HG03066 (cell line): Measurements from ENCODE around the gene PUSL1.

Source experiments
- ATAC-seq: cut with Tn5 transposase; IDR thresholded peaks from one replicate; pipeline ENCODE4 v1.9.1; 2021; ENCODE audit warnings: low read depth; ENCODE audit not compliant: unreplicated experiment

PUSL1 gene

GRCh38 chr1:1335792-1336248, 27.4 kb downstream of the PUSL1 start:
- ATAC-seq: no peak

GRCh38 chr1:1336446-1336845, 28.0 kb downstream of the PUSL1 start:
- ATAC-seq: no peak

GRCh38 chr1:1336931-1337792, 28.8 kb downstream of the PUSL1 start:
- ATAC-seq: no peak

GRCh38 chr1:1337793-1338147, 29.4 kb downstream of the PUSL1 start:
- no peak for ATAC-seq

DNA sequence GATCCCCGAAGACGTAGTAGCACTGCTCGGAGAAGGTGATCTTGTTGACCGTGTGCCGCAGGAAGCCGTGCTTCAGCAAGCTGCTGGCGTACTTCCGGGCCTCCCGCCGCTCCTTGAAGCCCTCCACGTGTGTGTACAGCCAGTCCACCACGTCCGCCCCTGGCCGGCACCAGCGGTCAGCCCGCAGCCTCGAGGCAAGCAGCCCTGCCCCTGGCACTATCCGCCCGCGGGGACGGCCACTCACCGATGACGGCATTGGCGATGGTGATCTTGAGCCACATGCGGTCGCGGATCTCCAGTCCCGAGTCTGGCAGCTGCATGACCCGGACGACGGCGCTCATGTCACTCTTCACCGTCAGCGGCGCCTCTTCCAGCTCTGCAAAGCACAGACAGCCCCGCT, 29.9 kb downstream of the PUSL1 start:
- no peak for ATAC-seq

- ATAC-seq: no peak
These were observed 31.8 kb downstream of the PUSL1 start for GRCh38 chr1:1340185-1340584.

GRCh38 chr1:1340791-1341548, 32.6 kb downstream of the PUSL1 start:
- ATAC-seq: no peak

DNA sequence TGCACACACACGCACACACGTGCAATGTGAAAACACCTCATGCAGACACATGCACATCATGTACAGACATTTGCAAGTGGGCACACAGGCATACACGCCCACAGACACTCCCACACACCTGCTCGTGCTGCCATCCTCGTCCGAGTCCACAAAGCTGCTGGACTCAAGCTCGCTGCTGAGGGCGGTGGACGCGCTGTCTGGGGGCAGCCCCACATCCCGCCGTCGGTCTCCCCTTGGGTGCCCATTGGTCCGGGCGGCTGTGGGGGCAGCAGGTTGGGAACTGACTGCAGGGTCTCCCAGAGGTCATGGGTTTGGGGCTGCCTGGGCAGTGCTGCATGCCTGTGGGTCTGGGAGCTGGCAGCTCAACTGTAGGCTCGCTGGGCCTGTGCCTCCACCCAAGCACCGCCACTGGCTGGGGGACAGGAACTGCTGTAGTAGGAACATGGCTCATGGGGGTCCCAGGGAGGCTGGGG, 33.2 kb downstream of the PUSL1 start:
- no peak for ATAC-seq

- no peak for ATAC-seq
These were observed 33.7 kb downstream of the PUSL1 start for GRCh38 chr1:1342061-1342562.

DNA sequence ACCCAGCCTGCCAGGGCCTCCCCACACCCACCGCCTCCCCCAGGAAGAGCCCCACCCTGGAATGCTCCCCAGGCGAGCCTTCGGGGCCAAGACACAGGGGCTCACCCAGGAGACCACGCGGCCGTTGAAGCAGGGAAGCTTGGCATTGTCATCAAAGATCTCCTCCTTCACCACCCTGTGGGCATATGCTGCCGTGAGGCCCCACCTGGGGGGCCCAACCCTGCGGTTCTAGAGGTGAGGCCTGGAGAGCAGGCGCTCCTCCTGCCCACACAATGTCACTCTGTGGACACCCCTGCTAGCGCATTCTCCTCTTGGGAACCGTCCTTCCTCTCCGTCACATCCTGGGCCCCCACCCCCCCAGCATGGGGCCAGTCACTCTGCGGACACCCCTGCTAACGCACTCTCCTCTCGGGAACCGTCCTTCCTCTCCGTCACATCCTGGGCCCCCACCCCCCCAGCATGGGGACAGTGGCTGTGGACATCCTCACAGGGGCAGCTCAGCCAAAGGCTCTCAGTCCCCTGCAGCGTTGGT, 34.3 kb downstream of the PUSL1 start:
- ATAC-seq: no peak

DNA sequence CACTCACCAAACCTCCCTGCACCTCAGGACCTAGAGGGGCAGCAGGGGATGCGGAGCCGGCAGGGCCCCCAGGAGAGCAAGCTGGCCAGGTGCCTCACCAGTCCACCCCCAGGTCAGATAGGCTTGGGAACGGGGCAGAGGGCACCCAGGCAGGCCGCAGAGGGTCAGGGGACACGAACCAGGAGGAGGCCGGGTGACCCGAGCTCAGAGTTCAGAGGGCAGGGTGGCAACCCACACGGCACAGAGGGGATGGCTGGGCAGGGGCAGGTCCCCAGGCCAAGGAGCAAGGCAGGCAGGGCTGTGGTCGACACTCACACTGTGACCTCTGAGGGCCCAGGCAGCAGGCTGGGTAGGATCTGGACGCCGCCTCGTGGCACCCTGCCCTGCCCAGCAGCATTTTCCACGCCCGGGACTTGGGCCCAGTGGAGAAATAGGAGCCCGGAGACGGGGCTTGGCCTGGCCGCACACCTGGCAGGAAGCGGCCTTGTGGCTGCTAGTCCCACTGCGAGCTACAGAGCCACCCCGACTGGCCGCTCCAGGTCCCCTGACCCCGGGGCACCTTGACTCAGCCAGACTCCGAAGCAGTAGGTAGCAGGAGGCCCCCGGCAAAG, 35.5 kb downstream of the PUSL1 start:
- ATAC-seq: no peak

DNA sequence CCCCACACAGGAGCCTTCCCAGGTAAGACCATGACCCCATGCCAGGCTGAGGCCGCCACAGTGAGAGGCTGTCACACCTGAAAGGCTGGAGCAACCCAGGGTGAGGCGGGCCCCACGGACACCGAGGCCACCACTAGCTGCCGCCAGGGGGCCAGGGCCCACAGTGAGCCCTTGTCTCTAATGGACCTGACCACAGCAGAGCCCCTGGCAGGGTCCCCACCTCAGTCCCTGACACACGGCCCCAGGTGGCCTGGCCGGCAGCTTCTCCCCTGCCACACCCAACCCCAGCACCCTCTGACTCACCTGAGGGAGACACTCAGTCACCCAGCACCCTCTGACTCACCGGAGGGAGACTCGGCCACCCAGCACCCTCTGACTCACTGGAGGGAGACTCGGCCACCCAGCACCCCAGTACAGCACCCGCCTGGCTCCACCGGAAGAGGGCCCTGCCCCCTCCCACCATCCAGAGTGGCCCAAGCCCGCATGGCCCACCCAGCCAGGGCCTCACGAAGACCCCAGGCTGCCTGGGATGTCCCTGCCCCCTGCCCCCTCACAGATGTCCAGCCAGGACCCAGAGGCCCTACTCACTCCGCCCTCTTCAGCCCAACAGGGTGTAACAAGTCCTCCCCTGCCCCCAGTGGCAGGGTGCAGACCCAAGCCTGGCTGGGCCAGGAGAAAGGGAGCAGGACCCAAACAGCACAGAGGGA, 36.4 kb downstream of the PUSL1 start:
- ATAC-seq: no peak

GRCh38 chr1:1345384-1345783, 37.0 kb downstream of the PUSL1 start:
- ATAC-seq: no peak

GRCh38 chr1:1345860-1346500, 37.6 kb downstream of the PUSL1 start:
- ATAC-seq: no peak

DNA sequence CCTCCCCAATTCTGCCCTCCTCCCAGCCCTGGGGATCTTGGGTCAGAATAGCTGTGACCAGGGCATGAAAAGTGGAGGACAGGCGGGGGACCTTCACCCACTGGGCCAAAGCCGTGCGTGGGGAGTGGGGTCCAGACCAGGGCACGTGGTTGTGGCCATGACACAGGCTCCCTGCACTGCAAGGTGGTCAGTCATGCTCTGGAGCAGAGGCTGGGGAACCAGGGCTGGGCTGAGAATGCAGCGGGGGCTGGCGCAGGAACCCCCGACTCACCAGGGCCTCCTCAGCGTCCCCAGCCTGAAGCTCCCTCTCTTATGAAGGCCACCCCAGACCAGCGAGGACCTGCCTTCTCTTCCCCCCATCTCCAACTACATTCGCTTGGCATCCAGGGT, 38.1 kb downstream of the PUSL1 start:
- ATAC-seq: no peak

- ATAC-seq: no peak
These were observed 38.7 kb downstream of the PUSL1 start for GRCh38 chr1:1347026-1347595.

GRCh38 chr1:1347663-1348419, 39.4 kb downstream of the PUSL1 start:
- no peak for ATAC-seq

- ATAC-seq: peak; percentile 19
These were observed 40.2 kb downstream of the PUSL1 start for GRCh38 chr1:1348420-1349255.
